ENCODE results near the gene CABP5. TPM values are rescaled to one million over a fixed set of nuclear protein-coding genes. Genes with fewer than 3 reads are reported as not detected.

Gene CABP5
- total and polyA plus RNA-seq, 12 donors, result not detected

DNA sequence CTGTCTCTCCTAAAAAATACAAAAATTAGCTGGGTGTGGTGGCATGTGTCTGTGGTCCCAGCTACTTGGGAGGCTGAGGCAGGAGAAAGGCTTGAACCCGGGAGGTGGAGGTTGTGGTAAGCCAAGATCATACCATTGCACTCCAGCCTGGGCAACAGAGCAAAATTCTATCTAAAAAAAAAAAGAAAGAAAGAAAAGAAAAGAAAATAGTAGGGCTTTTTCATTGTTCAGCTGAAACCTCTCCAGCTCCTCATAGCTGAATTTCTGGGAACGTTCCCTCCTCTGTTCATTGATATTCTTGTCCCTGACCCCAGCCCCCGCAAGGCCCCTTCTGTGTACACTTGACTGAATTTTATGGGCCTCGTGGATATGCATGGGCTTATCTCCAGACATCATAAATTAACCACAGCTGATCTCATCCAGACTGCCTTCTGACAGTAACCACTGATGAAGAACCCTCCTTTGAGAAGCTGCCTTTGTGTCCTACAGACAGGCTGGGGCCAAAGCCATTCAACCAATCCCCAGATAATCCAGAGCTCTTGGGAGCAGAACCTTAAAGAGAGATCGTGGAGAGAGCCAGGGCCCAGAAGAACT lies 49.6 kb downstream of the CABP5 start, which contains the start of gene ELSPBP1:
ELSPBP1 (plus strand) TSS at position 424 of the 594 bp plus-strand sequence. CDS start 14,036 bp downstream, outside the sequence.
- WGBS, 4 donors, result 32 to 41% (median 36%) methylated on average over 5 of the region's 5 CpGs
- Histone ChIP-seq H3K36me3 (replicated peaks in 1 of 2) (no peaks in the 10 kb centered on the region), H3K27ac (no peak within 1 kb of the TSS), H3K4me1 (replicated peaks in 1 of 2) (no peaks in the 10 kb centered on the region), H3K27me3 (no peaks in the 10 kb centered on the region), H3K9me3 (replicated peaks in 1 of 3) (no peaks in the 10 kb centered on the region), H3K4me3 (no peak within 1 kb of the TSS)
- no peak for DNase-seq
- intact Hi-C loops (cut with DNase I), result no loop called here
- TF ChIP-seq, protein P1, sequence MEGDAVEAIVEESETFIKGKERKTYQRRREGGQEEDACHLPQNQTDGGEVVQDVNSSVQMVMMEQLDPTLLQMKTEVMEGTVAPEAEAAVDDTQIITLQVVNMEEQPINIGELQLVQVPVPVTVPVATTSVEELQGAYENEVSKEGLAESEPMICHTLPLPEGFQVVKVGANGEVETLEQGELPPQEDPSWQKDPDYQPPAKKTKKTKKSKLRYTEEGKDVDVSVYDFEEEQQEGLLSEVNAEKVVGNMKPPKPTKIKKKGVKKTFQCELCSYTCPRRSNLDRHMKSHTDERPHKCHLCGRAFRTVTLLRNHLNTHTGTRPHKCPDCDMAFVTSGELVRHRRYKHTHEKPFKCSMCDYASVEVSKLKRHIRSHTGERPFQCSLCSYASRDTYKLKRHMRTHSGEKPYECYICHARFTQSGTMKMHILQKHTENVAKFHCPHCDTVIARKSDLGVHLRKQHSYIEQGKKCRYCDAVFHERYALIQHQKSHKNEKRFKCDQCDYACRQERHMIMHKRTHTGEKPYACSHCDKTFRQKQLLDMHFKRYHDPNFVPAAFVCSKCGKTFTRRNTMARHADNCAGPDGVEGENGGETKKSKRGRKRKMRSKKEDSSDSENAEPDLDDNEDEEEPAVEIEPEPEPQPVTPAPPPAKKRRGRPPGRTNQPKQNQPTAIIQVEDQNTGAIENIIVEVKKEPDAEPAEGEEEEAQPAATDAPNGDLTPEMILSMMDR (IDR thresholded peaks at IDR 0.05), result no peak
- no peak for TF ChIP-seq POLR2A (IDR thresholded peaks at IDR 0.05)

DNA sequence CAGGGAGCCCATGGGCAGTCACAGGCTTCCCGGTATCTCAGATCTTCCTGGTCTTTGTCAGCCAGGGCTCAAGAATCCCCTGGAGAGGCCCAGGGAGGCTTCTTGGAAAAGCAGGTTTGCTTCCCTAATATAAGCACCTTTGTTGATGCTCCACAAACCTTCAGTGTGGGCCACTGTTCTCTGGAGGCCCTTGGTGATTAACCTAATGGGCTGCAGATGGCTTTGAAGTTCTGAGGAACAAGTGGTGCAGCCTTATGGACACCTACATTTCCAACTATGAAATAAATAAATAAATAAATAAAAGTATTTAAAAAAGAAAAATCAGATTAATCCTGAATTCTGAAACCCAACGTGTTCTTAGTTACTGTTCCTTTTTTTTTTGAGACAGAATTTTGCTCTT lies 51.8 kb downstream of the CABP5 start, which contains the start of gene BSPH1:
BSPH1 (minus strand) TSS at position 101 of the 400 bp plus-strand sequence; CDS start at position 12, 89 bp downstream.
- TF ChIP-seq, protein P1 (IDR thresholded peaks at IDR 0.05), result no peak
- TF ChIP-seq POLR2A (IDR thresholded peaks at IDR 0.05), result no peak
- H3K9me3 ChIP-seq (replicated peaks in 1 of 3), result no peaks in the 10 kb centered on the region
- no peaks in the 10 kb centered on the region for H3K36me3 ChIP-seq (replicated peaks in 1 of 2)
- H3K27ac ChIP-seq, result no peak within 1 kb of the TSS
- H3K4me3 ChIP-seq, result no peak within 1 kb of the TSS
- H3K4me1 ChIP-seq (replicated peaks in 1 of 2), result no peaks in the 10 kb centered on the region
- no peaks in the 10 kb centered on the region for H3K27me3 ChIP-seq
- DNase-seq, result no peak
- intact Hi-C loops (cut with DNase I), result no loop called here
- 39 to 80% (median 66%) methylated on average over 2 of the region's 2 CpGs for WGBS, 4 donors

DNA sequence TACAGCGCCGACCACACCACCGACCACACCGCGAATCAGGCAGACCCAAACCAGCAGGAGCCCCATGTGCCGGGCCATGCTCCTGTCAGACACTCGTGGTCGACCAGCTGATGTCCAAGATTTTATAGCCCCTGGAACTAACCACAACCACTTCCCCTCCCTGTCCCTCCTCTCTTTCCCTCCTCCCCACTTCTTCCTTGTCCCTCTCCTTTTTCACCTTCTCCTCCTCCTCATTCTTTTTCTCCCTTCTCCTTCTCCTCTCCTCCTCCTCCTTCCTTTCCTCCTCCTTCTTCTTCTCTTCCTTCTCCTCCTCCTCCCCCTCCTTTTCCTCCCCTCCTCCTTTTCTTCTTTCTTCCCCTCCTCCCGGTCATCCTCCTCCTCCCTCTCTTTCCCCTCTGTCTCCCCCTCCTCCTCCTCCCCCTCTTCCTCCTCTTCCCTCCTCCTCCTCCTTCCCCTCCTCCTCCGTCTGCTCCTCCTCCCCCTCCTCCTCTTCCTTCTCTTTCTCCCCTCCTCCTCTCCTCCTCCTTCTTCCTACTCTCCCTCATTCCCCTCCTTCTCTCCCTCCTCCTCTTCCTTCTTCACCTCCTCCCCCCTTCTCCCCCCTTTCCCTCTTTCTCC lies 52.6 kb downstream of the CABP5 start:
- TF ChIP-seq POLR2A (IDR thresholded peaks at IDR 0.05), result no peak
- TF ChIP-seq, protein P1 (IDR thresholded peaks at IDR 0.05), result no peak
- Histone ChIP-seq H3K27ac (no peak overlapping the region), H3K9me3 (replicated peaks in 1 of 3) (no peaks in the 10 kb centered on the region), H3K4me1 (replicated peaks in 1 of 2) (no peaks in the 10 kb centered on the region), H3K36me3 (replicated peaks in 1 of 2) (no peaks in the 10 kb centered on the region), H3K27me3 (no peaks in the 10 kb centered on the region), H3K4me3 (no peak overlapping the region)
- intact Hi-C loops (cut with DNase I), result no loop called here
- 42 to 52% (median 49%) methylated on average over 10 of the region's 10 CpGs for WGBS, 4 donors
- DNase-seq, result no peak

Other genes starting within 250 kb of the CABP5 start
- not detected for gene TPRX1, start 239.5 kb downstream of the CABP5 start, total RNA-seq
- gene TPRX1, start 239.5 kb downstream of the CABP5 start, polyA plus RNA-seq, result not detected
- not detected for gene CRX, start 222.1 kb downstream of the CABP5 start, total RNA-seq
- gene CRX, start 222.1 kb downstream of the CABP5 start, polyA plus RNA-seq, result under 1 TPM in 1 of 3 donors, not detected in 2; 0.32 TPM
- gene TPRX2, start 184.8 kb downstream of the CABP5 start, total RNA-seq, result not detected
- gene TPRX2, start 184.8 kb downstream of the CABP5 start, polyA plus RNA-seq, result not detected
- 1,000 to 10,000 TPM in 1 of 9 donors, 100 to 1,000 TPM in 8; 124 to 5,138 (median 251) TPM for gene SULT2A1, start 157.8 kb downstream of the CABP5 start, total RNA-seq
- gene SULT2A1, start 157.8 kb downstream of the CABP5 start, polyA plus RNA-seq, result 100 to 1,000 TPM; 152 to 234 (median 221) TPM
- gene BSPH1, start 51.9 kb downstream of the CABP5 start, total RNA-seq, result not detected
- not detected for gene BSPH1, start 51.9 kb downstream of the CABP5 start, polyA plus RNA-seq
- 1 to 10 TPM in 1 of 9 donors, under 1 TPM in 1, not detected in 7; 0.11 to 4.3 TPM for gene ELSPBP1, start 49.4 kb downstream of the CABP5 start, total RNA-seq
- not detected for gene ELSPBP1, start 49.4 kb downstream of the CABP5 start, polyA plus RNA-seq
- 100 to 1,000 TPM in 1 of 9 donors, 10 to 100 TPM in 8; 18.6 to 122 (median 51.6) TPM for gene PLA2G4C, start 66.7 kb upstream of the CABP5 start, total RNA-seq
- gene PLA2G4C, start 66.7 kb upstream of the CABP5 start, polyA plus RNA-seq, result 100 to 1,000 TPM in 1 of 3 donors, 10 to 100 TPM in 2; 26.7 to 123 (median 83.6) TPM
- gene LIG1, start 126.3 kb upstream of the CABP5 start, total RNA-seq, result 10 to 100 TPM in 7 of 9 donors, 1 to 10 TPM in 2; 7.5 to 24.2 (median 15.5) TPM
- 10 to 100 TPM; 10.5 to 79.6 (median 58.3) TPM for gene LIG1, start 126.3 kb upstream of the CABP5 start, polyA plus RNA-seq
- gene ZSWIM9, start 126.6 kb upstream of the CABP5 start, total RNA-seq, result 1 to 10 TPM in 7 of 9 donors, under 1 TPM in 2; 0.52 to 8.0 (median 4.2) TPM
- 1 to 10 TPM; 1.9 to 5.7 (median 2.6) TPM for gene ZSWIM9, start 126.6 kb upstream of the CABP5 start, polyA plus RNA-seq
- gene CARD8, start 211.8 kb upstream of the CABP5 start, total RNA-seq, result 10 to 100 TPM; 14.1 to 45.3 (median 32.3) TPM
- 10 to 100 TPM; 30.0 to 48.3 (median 33.7) TPM for gene CARD8, start 211.8 kb upstream of the CABP5 start, polyA plus RNA-seq
- gene ZNF114, start 226.0 kb upstream of the CABP5 start, total RNA-seq, result 1 to 10 TPM in 1 of 9 donors, under 1 TPM in 7, not detected in 1; 0.18 to 1.4 (median 0.59) TPM
- under 1 TPM; 0.07 to 0.16 (median 0.10) TPM for gene ZNF114, start 226.0 kb upstream of the CABP5 start, polyA plus RNA-seq